CD4-positive, alpha-beta T cell (primary cell): ENCODE measurements around the gene ARMC3. TPM values are rescaled to one million over a fixed set of nuclear protein-coding genes. Genes with fewer than 3 reads are reported as not detected.
"Not testable (repeated sequence)": the region's sequence is repeated elsewhere in the genome, so short reads cannot be mapped to it uniquely, and the experiment has no call there.

Source experiments
- ATAC-seq: fragments of 200-7000 bp; cut with Tn5 transposase; one replicate; pipeline ENCODE4 v1.10.0; 2022; ENCODE audit warnings: mild to moderate bottlenecking; ENCODE audit not compliant: poor library complexity
- CTCF ChIA-PET: fragments of 350-600 bp; sonication (Branson Sonifier 250); formaldehyde crosslinking; loops from one replicate; lab custom pipeline; 2021; ENCODE audit warnings: antibody characterized with exemption, inconsistent platforms; lab: Charles Lee
- POLR2A ChIA-PET: fragments of 350-600 bp; sonication (Branson Sonifier 250); formaldehyde crosslinking; loops from one replicate; lab custom pipeline; 2021; ENCODE audit warnings: antibody characterized with exemption, inconsistent platforms; lab: Charles Lee
- DNase-seq, 14 experiments: peaks; one replicate each; pipeline ENCODE4 v3.0.0-alpha.2; 2013 to 2020; ENCODE audit warnings: mixed read lengths in 2 of 14
- H3K27ac ChIP-seq, 2 donors: one replicate each; pipeline versions ENCODE4 v1.5.1 to v1.7.0; 2013; ENCODE audit warnings: low read length in 2 of 2, low read depth in 1 of 2, mild to moderate bottlenecking in 1 of 2
- H3K27me3 ChIP-seq, 2 experiments: 1 replicate in 1 of 2; 2 replicates in 1 of 2; pipeline versions ENCODE4 v1.6.1 to v1.7.0; 2013; ENCODE audit warnings: low read length in 2 of 2, control low read depth in 1 of 2, mild to moderate bottlenecking in 1 of 2, moderate library complexity in 1 of 2; ENCODE audit not compliant: insufficient read depth in 2 of 2, control insufficient read depth in 1 of 2
- H3K36me3 ChIP-seq: one replicate; pipeline ENCODE4 v1.6.1; 2013; ENCODE audit warnings: low read length, control low read depth; ENCODE audit not compliant: insufficient read depth
- H3K4me1 ChIP-seq: one replicate; pipeline ENCODE4 v1.6.1; 2013; ENCODE audit warnings: low read length, control low read depth; ENCODE audit not compliant: insufficient read depth
- H3K4me3 ChIP-seq: one replicate; pipeline ENCODE4 v1.5.1; 2013; ENCODE audit warnings: mild to moderate bottlenecking, low read length, moderate library complexity
- H3K9me3 ChIP-seq, 2 experiments: 1 replicate in 1 of 2; 2 replicates in 1 of 2; pipeline versions ENCODE4 v1.6.1 to v1.7.0; 2013; ENCODE audit warnings: low read length in 2 of 2, mild to moderate bottlenecking in 2 of 2, control low read depth in 1 of 2, moderate library complexity in 1 of 2; ENCODE audit not compliant: control insufficient read depth in 1 of 2, insufficient read depth in 1 of 2
- H3K27ac Mint-ChIP-seq: one replicate; pipeline ENCODE4 v1.8.0; 2020; ENCODE audit warnings: mixed read lengths
- H3K27me3 Mint-ChIP-seq: one replicate; pipeline ENCODE4 v1.8.0; 2021; ENCODE audit warnings: mixed read lengths
- H3K36me3 Mint-ChIP-seq: one replicate; pipeline ENCODE4 v1.8.0; 2021; ENCODE audit warnings: low read depth, mixed read lengths
- H3K4me1 Mint-ChIP-seq: one replicate; pipeline ENCODE4 v1.8.0; 2021; ENCODE audit warnings: low read depth, mixed read lengths
- H3K4me3 Mint-ChIP-seq: one replicate; pipeline ENCODE4 v1.8.0; 2020; ENCODE audit warnings: mild to moderate bottlenecking, mixed read lengths
- H3K9me3 Mint-ChIP-seq: one replicate; pipeline ENCODE4 v1.8.0; 2020; ENCODE audit warnings: mixed read lengths
- intact Hi-C, 2 experiments: fragments of 100-400 bp; cut with DNase I in 1 of 2; cut with micrococcal nuclease in 1 of 2; formaldehyde crosslinking; loops; one replicate each; pipeline versions ENCODE4 v1.15.1 to v1.9.0; 2023 to 2025; cut with DNase I, micrococcal nuclease
- total RNA-seq, 174 experiments: library from RNA in 2 of 174; stranded (reverse) in 2 of 174; gene quantifications; one replicate each; pipeline ENCODE4 v1.2.3 and lab custom pipeline; 2021 to 2026
- TF ChIP-seq, protein P1 (sequence below): fragments of 200-600 bp; IDR thresholded peaks from one replicate; pipeline ENCODE4 v1.8.0; 2022; ENCODE audit warnings: antibody characterized with exemption, mild to moderate bottlenecking

The ARMC3 gene
- total RNA-seq, 2 experiments from 2014 or later = not detected

DNA sequence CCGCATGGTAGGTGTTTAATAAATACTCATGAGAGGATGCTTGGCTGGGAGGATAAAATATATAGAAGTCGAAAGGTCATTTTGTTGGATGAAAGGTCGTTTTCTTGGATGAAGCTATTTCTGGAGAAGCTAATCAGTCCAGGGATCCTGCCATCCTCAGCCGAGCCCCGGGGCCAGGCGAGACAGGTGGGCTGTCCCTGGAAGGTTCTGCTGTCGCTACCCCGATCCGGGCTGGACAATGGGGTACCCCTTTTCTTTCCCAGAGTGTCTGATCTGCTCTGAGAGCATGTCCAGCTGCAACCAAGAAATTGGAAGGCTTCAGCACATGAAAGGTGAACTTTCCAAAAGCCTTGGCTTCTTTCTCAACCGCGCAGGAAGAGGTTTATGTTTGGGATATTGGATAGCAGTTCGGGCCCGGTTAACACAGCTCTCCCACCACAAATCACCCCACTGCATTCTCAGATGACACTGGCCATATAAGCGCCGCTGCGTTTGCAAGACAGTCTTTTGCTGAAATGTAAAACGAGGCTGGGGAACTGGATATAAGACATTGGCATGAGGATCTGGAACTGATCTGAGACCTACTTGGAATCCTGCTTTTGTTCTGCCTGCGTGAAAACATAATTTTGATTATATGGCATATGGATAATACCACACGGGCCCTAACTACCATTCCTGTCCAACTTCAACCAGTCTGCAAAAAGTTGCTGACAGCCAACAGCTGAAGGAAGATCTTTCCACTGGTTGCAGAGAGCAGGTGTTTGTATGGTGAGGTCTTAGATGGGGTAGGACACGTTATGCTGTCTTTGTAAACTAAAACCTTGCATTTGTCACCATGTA, 136.3 kb downstream of the ARMC3 start:
- H3K4me1 Mint-ChIP-seq = peaks cover 5% of the 10 kb centered on the region
- Histone ChIP-seq H3K27me3 (peaks cover 0 to 4% of the 10 kb centered on the region in 2 experiments), H3K4me1 (peaks cover 3% of the 10 kb centered on the region), H3K36me3 (no peaks in the 10 kb centered on the region), H3K27ac (no peak overlapping the region), H3K4me3 (no peak overlapping the region), H3K9me3 (no peaks in the 10 kb centered on the region)
- ChIA-PET CTCF (no interaction called here), POLR2A (no interaction called here)
- H3K36me3 Mint-ChIP-seq = no peaks in the 10 kb centered on the region
- no peak overlapping the region for H3K27ac Mint-ChIP-seq
- H3K27me3 Mint-ChIP-seq = peaks cover 13% of the 10 kb centered on the region
- no peak for DNase-seq
- peaks cover 6% of the 10 kb centered on the region for H3K9me3 Mint-ChIP-seq
- TF ChIP-seq, protein P1, sequence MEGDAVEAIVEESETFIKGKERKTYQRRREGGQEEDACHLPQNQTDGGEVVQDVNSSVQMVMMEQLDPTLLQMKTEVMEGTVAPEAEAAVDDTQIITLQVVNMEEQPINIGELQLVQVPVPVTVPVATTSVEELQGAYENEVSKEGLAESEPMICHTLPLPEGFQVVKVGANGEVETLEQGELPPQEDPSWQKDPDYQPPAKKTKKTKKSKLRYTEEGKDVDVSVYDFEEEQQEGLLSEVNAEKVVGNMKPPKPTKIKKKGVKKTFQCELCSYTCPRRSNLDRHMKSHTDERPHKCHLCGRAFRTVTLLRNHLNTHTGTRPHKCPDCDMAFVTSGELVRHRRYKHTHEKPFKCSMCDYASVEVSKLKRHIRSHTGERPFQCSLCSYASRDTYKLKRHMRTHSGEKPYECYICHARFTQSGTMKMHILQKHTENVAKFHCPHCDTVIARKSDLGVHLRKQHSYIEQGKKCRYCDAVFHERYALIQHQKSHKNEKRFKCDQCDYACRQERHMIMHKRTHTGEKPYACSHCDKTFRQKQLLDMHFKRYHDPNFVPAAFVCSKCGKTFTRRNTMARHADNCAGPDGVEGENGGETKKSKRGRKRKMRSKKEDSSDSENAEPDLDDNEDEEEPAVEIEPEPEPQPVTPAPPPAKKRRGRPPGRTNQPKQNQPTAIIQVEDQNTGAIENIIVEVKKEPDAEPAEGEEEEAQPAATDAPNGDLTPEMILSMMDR = no peak
- H3K4me3 Mint-ChIP-seq = no peak overlapping the region
- no peak for ATAC-seq
- intact Hi-C loops = loop anchor here in 1 of 2 experiments (10.0 kb wide), 2 partner anchors 489 to 1569 kb away; no protein-coding TSS in a partner anchor

DNA sequence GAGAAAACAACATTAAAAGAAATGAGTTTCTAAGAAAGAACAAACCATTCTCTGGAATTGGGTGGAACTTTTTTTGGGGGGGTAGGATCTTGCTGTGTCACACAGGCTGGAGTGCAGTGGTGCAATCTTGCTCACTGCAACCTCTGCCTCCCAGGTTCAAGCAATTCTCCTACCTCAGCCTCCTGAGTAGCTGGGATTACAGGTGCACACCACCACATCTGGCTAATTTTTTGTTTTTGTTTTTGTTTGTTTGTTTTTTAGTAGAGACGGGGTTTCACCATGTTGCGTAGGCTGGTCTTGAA, 136.9 kb downstream of the ARMC3 start:
- H3K27ac Mint-ChIP-seq, H3K36me3 ChIP-seq, H3K4me3 ChIP-seq, H3K9me3 Mint-ChIP-seq, H3K9me3 ChIP-seq, H3K4me1 Mint-ChIP-seq, H3K27me3 ChIP-seq, H3K4me1 ChIP-seq, DNase-seq, H3K4me3 Mint-ChIP-seq, H3K36me3 Mint-ChIP-seq, POLR2A ChIA-PET, CTCF ChIA-PET, H3K27ac ChIP-seq, ATAC-seq: not testable (repeated sequence)
- peaks cover 17% of the 10 kb centered on the region for H3K27me3 Mint-ChIP-seq
- intact Hi-C loops = loop anchor here in 1 of 2 experiments (10.0 kb wide), 2 partner anchors 490 to 1570 kb away; no protein-coding TSS in a partner anchor

DNA sequence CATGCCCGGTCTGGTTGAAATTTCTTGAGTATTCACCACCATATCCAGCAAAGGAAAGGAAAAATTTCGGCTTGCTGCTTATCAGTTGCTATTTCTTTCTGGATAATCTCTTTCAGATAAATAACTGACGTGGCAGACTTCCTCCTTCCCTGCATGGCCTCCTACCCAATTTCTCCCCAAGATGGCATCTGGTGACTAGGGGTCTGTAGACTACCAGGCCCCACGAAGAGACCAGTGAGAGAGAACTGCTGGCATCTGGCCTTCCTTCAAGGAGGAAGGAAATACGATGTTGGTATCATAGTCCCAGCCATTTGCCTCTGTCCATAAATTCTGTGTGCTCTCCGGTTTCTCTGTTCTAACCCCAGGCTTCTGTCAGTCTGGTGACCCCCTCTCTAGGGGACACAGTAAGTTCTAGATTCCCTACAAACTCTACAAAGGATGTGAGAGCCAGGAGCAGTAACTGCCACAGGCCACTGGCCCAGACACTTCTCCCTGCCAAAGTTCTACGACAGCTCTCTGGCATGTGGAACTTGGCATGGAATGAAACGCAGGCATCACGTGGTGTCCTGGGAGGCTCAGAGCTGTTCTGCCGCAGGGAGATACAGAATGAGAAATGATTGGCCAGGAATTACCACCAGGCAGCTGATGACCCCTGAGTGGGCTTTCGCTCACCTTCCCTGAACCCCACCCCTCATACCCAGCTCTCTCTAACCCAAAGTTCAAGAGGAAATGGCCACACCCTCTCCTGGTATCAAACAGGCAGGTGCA, 137.5 kb downstream of the ARMC3 start:
- no peaks in the 10 kb centered on the region for H3K9me3 Mint-ChIP-seq
- TF ChIP-seq, protein P1 = no peak
- H3K27me3 Mint-ChIP-seq = peaks cover 19% of the 10 kb centered on the region
- Histone ChIP-seq H3K27me3 (no peaks in the 10 kb centered on the region), H3K36me3 (no peaks in the 10 kb centered on the region), H3K27ac (no peak overlapping the region), H3K9me3 (no peaks in the 10 kb centered on the region), H3K4me1 (peaks cover 3% of the 10 kb centered on the region), H3K4me3 (no peak overlapping the region)
- no peak overlapping the region for H3K27ac Mint-ChIP-seq
- no peak overlapping the region for H3K4me3 Mint-ChIP-seq
- no peaks in the 10 kb centered on the region for H3K36me3 Mint-ChIP-seq
- DNase-seq (no peak), ATAC-seq (no peak)
- H3K4me1 Mint-ChIP-seq = peaks cover 5% of the 10 kb centered on the region
- intact Hi-C loops = loop anchor here in 1 of 2 experiments (10.0 kb wide), 2 partner anchors 491 to 1571 kb away; no protein-coding TSS in a partner anchor
- ChIA-PET CTCF (no interaction called here), POLR2A (no interaction called here)
